Left hindlimb (tissue), 1 donor: ENCODE measurements around the gene STK24.

Experiments
- DNase-seq: peaks from one replicate; pipeline ENCODE4 v3.0.0-alpha.2; 2018

Gene STK24

GRCh38 chr13:98486412-98486811 lies 90.5 kb downstream of the STK24 start:
- DNase-seq: no peak

- DNase-seq: no peak
Measured at GRCh38 chr13:98485561-98485960, 91.3 kb downstream of the STK24 start.

GRCh38 chr13:98484289-98485219 lies 92.4 kb downstream of the STK24 start:
- DNase-seq: peak; percentile 87

GRCh38 chr13:98483601-98484288 lies 93.2 kb downstream of the STK24 start:
- no peak for DNase-seq

GRCh38 chr13:98482476-98483444 lies 94.1 kb downstream of the STK24 start:
- DNase-seq: peak; percentile 84

GRCh38 chr13:98480915-98481877 lies 95.7 kb downstream of the STK24 start:
- no peak for DNase-seq

- DNase-seq: no peak
Measured at GRCh38 chr13:98479496-98480003, 97.4 kb downstream of the STK24 start.

- no peak for DNase-seq
Measured at GRCh38 chr13:98478189-98479129, 98.4 kb downstream of the STK24 start.

- DNase-seq: no peak
Measured at GRCh38 chr13:98476538-98476966, 100.4 kb downstream of the STK24 start.

GRCh38 chr13:98476106-98476505 lies 100.8 kb downstream of the STK24 start:
- DNase-seq: no peak

- peak; percentile 53 for DNase-seq
Measured at GRCh38 chr13:98475522-98475921, 101.4 kb downstream of the STK24 start.

- no peak for DNase-seq
Measured at GRCh38 chr13:98474761-98475160, 102.1 kb downstream of the STK24 start.

- DNase-seq: no peak
Measured at GRCh38 chr13:98474292-98474691, 102.6 kb downstream of the STK24 start.

- DNase-seq: no peak
Measured at GRCh38 chr13:98473788-98474144, 103.1 kb downstream of the STK24 start.

- DNase-seq: no peak
Measured at GRCh38 chr13:98473135-98473787, 103.6 kb downstream of the STK24 start.

GRCh38 chr13:98471934-98472333 lies 105.0 kb downstream of the STK24 start:
- no peak for DNase-seq

- DNase-seq: no peak
Measured at GRCh38 chr13:98470920-98471319, 106.0 kb downstream of the STK24 start.

GRCh38 chr13:98468929-98469328 lies 108.0 kb downstream of the STK24 start:
- DNase-seq: no peak

- DNase-seq: no peak
Measured at GRCh38 chr13:98468361-98468760, 108.5 kb downstream of the STK24 start.
